Prostate gland (tissue), 2 donors: ENCODE results near the gene GMCL1.

Experiments
- POLR2A ChIP-seq: fragments of 450-650 bp; IDR thresholded peaks from one replicate; pipeline ENCODE4 v1.6.1; 2016; ENCODE audit warnings: antibody characterized with exemption, mild to moderate bottlenecking
- TF ChIP-seq, protein P1 (sequence below), 4 experiments: fragments of 200-600 bp in 2 of 4; fragments of 450-650 bp in 2 of 4; sonication (generic) in 2 of 4; IDR thresholded peaks; 1 replicate in 3 of 4; 2 replicates in 1 of 4; pipeline ENCODE4 v1.5.1; 2016 to 2019; ENCODE audit warnings: antibody characterized with exemption in 4 of 4, mild to moderate bottlenecking in 2 of 4, moderate library complexity in 2 of 4

DNA sequence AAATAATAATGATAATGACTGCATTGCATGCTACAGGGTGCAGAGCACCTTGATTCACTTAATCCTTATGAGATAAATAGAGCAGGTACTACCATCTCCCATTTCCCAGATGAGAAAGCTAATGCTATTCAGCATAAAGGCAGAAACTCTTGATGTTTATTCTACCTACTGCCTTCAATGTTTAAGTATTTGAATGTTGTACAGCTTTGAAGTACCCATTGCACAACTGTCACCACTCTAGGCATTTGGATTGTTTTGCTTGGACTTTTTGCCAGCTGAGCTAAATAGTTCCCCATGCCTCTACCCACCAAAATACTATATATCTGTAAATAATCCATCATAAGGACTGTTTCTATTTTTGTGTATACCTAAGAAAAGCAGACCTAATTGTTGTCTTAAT lies 77.8 kb downstream of the GMCL1 start:
- TF ChIP-seq POLR2A = no peak
- TF ChIP-seq, protein P1, sequence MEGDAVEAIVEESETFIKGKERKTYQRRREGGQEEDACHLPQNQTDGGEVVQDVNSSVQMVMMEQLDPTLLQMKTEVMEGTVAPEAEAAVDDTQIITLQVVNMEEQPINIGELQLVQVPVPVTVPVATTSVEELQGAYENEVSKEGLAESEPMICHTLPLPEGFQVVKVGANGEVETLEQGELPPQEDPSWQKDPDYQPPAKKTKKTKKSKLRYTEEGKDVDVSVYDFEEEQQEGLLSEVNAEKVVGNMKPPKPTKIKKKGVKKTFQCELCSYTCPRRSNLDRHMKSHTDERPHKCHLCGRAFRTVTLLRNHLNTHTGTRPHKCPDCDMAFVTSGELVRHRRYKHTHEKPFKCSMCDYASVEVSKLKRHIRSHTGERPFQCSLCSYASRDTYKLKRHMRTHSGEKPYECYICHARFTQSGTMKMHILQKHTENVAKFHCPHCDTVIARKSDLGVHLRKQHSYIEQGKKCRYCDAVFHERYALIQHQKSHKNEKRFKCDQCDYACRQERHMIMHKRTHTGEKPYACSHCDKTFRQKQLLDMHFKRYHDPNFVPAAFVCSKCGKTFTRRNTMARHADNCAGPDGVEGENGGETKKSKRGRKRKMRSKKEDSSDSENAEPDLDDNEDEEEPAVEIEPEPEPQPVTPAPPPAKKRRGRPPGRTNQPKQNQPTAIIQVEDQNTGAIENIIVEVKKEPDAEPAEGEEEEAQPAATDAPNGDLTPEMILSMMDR (IDR thresholded peaks at IDR 0.05) = no peak
